ENCODE data around the gene KDM2B. TPM values are rescaled to one million over a fixed set of nuclear protein-coding genes. Genes with fewer than 3 reads are reported as not detected.

Gene KDM2B
- total and polyA plus RNA-seq, 2 of the 8 experiments (the other 6 are each of a cell fraction or from before 2014, with no cell fraction given), result 111 to 162 TPM

GRCh38 chr12:121582583-121583333 is 1.9 kb upstream of the KDM2B start:
- H3K4me1 ChIP-seq (replicated peaks in 1 of 4; ENCODE audit: control insufficient read depth in 3 of 4, insufficient read depth in 4 of 4, low read length in 3 of 4), result peaks cover 5 to 17% (median 9%) of the 10 kb centered on the region in 4 experiments; a peak in 6 of 7 replicates
- no peak overlapping the region for H2AFZ ChIP-seq (ENCODE audit: low read length)
- FAIRE-seq, result peak; percentile 95
- H3K79me1 ChIP-seq (ENCODE audit: low read depth, low read length), result peaks cover 2% of the 10 kb centered on the region; the same call in 1 of the 2 replicates
- H3K18ac ChIP-seq (ENCODE audit: extremely low read depth, low read length), result peak overlapping the region; percentile 93
- H2BK15ac ChIP-seq (ENCODE audit: low read length), result peak overlapping the region; percentile 34; the same call in 1 of the 2 replicates
- peak overlapping the region; percentile 91 for H2BK12ac ChIP-seq (ENCODE audit: low read depth, low read length)
- no peak overlapping the region for H4K8ac ChIP-seq (ENCODE audit: extremely low read depth, insufficient read depth, low read length)
- peak overlapping the region; percentile 65 for H4K5ac ChIP-seq (ENCODE audit: insufficient read length, low read depth, low read length)
- H3K36me3 ChIP-seq (ENCODE audit: control insufficient read depth in 2 of 4, insufficient read depth in 4 of 4, low read length in 3 of 4), result no peaks in the 10 kb centered on the region; a peak in 1 of 8 replicates
- DNase-seq (ENCODE audit: low read depth in 1 of 2, low spot score in 2 of 2), result peak; percentile 71 to 82
- peak overlapping the region; percentile 89 for H2BK5ac ChIP-seq (ENCODE audit: low read depth, low read length)
- no peaks in the 10 kb centered on the region for H4K20me1 ChIP-seq (replicated peaks in 1 of 2; ENCODE audit: control insufficient read depth in 1 of 2, insufficient read depth in 2 of 2, low read length in 2 of 2)
- H3K27ac ChIP-seq (ENCODE audit: low read depth, low read length), result peak overlapping the region; percentile 82
- H3K9me3 ChIP-seq (ENCODE audit: insufficient read depth in 2 of 2, low read depth in 1 of 2, low read length in 1 of 2), result no peaks in the 10 kb centered on the region
- no peak overlapping the region for H3K14ac ChIP-seq (ENCODE audit: insufficient read length)
- peak overlapping the region; percentile 11 for H2BK120ac ChIP-seq (replicated peaks; ENCODE audit: low read depth, low read length)
- H3K4me3 ChIP-seq (ENCODE audit: extremely low read depth in 1 of 4, insufficient read depth in 2 of 4, low read depth in 3 of 4, low read length in 4 of 4), result peak overlapping the region; percentile 78 to 88 (median 84)
- 7% methylated on average over 13 of the region's 13 CpGs; no CpG with 5 or more reads in 1 of the 2 experiments for WGBS, 2 experiments (ENCODE audit: extremely low coverage in 1 of 2, insufficient coverage in 1 of 2, insufficient read length in 1 of 2, insufficient replicate concordance in 2 of 2, low coverage in 1 of 2, low lambda C conversion rate in 2 of 2, missing lambda C conversion rate in 1 of 2)
- ChIA-PET CTCF (ENCODE audit: partially characterized antibody) (interaction anchor here (0.6 to 2.9 kb wide), 14 partner anchors 8 to 211 kb away, joined by 3 to 17 read pairs (median 3); partner anchors contain the start of genes ORAI1 and RHOF), POLR2A (ENCODE audit: partially characterized antibody) (interaction anchor here (0.5 to 31.0 kb wide), 22 partner anchors 6 to 281 kb away, joined by 3 to 793 read pairs (median 5); partner anchors contain the start of gene ORAI1)
- H3K79me2 ChIP-seq (ENCODE audit: control insufficient read depth in 1 of 2, insufficient read depth in 2 of 2, low read length in 2 of 2), result peaks cover 0 to 60% of the 10 kb centered on the region in 2 experiments; a peak in 2 of 4 replicates
- peak overlapping the region; percentile 77; the same call in 1 of the 2 replicates for H2BK20ac ChIP-seq (ENCODE audit: low read length)
- peak overlapping the region; percentile 93 to 100 for H3K4me2 ChIP-seq (ENCODE audit: insufficient read depth in 1 of 2, low read depth in 2 of 2, low read length in 2 of 2)
- peak overlapping the region; percentile 78; the same call in 1 of the 2 replicates for H2AK5ac ChIP-seq (ENCODE audit: low read depth, low read length)
- H3K23me2 ChIP-seq (ENCODE audit: low read depth, low read length), result peaks cover 20% of the 10 kb centered on the region
- no peaks in the 10 kb centered on the region for H3K27me3 ChIP-seq (replicated peaks in 1 of 4; ENCODE audit: control insufficient read depth in 3 of 4, extremely low read depth in 1 of 4, insufficient read depth in 3 of 4, low read length in 3 of 4)
- peak overlapping the region; percentile 71 for H4K91ac ChIP-seq (replicated peaks; ENCODE audit: insufficient read length, low read length)
- no peak overlapping the region for H3K56ac ChIP-seq (replicated peaks; ENCODE audit: insufficient read length, low read depth, low read length)
- H3K9ac ChIP-seq (replicated peaks in 1 of 4; ENCODE audit: extremely low read depth in 1 of 4, low read depth in 3 of 4, low read length in 3 of 4), result peak overlapping the region in 3 of 4 experiments; percentile 62 to 73 (median 72); a peak in 6 of 7 replicates
- peak overlapping the region; percentile 28 for H3K4ac ChIP-seq (replicated peaks; ENCODE audit: insufficient read length, low read depth, low read length)
- H3K23ac ChIP-seq (ENCODE audit: insufficient read length), result no peak overlapping the region
- TF ChIP-seq SP4 (IDR thresholded peaks at IDR 0.05; ENCODE audit: low read length), result peak; percentile 67; the same call in 1 of the 2 replicates
- no peak for TF ChIP-seq RFX5 (IDR thresholded peaks at IDR 0.05; ENCODE audit: borderline replicate concordance, low read depth, low read length)
- TF ChIP-seq POU5F1 (IDR thresholded peaks at IDR 0.05; ENCODE audit: low read depth, low read length), result peak; percentile 88
- TF ChIP-seq TAF1 (IDR thresholded peaks at IDR 0.05; ENCODE audit: low read depth, low read length), result peak; percentile 83
- no peak for TF ChIP-seq CBX8 (IDR thresholded peaks at IDR 0.05; ENCODE audit: borderline replicate concordance, low read depth, low read length)
- peak; percentile 75 for TF ChIP-seq CHD2 (IDR thresholded peaks at IDR 0.05; ENCODE audit: low read length)
- peak; percentile 97 for TF ChIP-seq SP1 (IDR thresholded peaks at IDR 0.05; ENCODE audit: low read depth, low read length)
- peak; percentile 89 for TF ChIP-seq CTBP2 (IDR thresholded peaks at IDR 0.05; ENCODE audit: borderline replicate concordance, insufficient read depth, insufficient read length, low read length)
- no peak for TF ChIP-seq HDAC6 (IDR thresholded peaks at IDR 0.05; ENCODE audit: low read depth, low read length)
- no peak for TF ChIP-seq RXRA (IDR thresholded peaks at IDR 0.05; ENCODE audit: insufficient read depth, low read depth, low read length)
- TF ChIP-seq RBBP5 (IDR thresholded peaks at IDR 0.05; ENCODE audit: borderline replicate concordance, low read depth, low read length), result no peak; the same call in 1 of the 2 replicates
- peak; percentile 80; the same call in 1 of the 2 replicates for TF ChIP-seq TBP (IDR thresholded peaks at IDR 0.05; ENCODE audit: low read depth, low read length)
